BE2C (cell line): Measurements from ENCODE around the gene GAS6.

Source experiments
- DNase-seq: peaks from one replicate; pipeline ENCODE4 v3.0.0-alpha.2; 2020
- H3K27me3 ChIP-seq: fragments of 250-450 bp; sonication (Bioruptor Pico); 2 replicates; pipeline ENCODE4 v1.5.1; 2020; ENCODE audit warnings: mild to moderate bottlenecking
- H3K36me3 ChIP-seq: fragments of 250-450 bp; sonication (Bioruptor Pico); 2 replicates; pipeline ENCODE4 v1.5.1; 2020; ENCODE audit warnings: mild to moderate bottlenecking
- H3K4me1 ChIP-seq: fragments of 250-450 bp; sonication (Bioruptor Pico); 2 replicates; pipeline ENCODE4 v1.5.1; 2020
- H3K4me3 ChIP-seq: 2 replicates; pipeline ENCODE4 v1.5.1; 2011; ENCODE audit warnings: low read depth, low read length
- H3K9me3 ChIP-seq: fragments of 250-450 bp; sonication (Bioruptor Pico); 2 replicates; pipeline ENCODE4 v1.5.1; 2020
- CTCF ChIP-seq: IDR thresholded peaks from 2 replicates; pipeline ENCODE4 v1.5.1; 2012; ENCODE audit warnings: mild to moderate bottlenecking, low read depth, low read length

The GAS6 gene

GRCh38 chr13:113771709-113772331 is 92.1 kb downstream of the GAS6 start:
- no peaks in the 10 kb centered on the region for H3K36me3 ChIP-seq
- no peaks in the 10 kb centered on the region for H3K9me3 ChIP-seq
- no peak overlapping the region for H3K4me3 ChIP-seq
- DNase-seq = no peak
- H3K27me3 ChIP-seq = peaks cover 3% of the 10 kb centered on the region; the same call in 1 of the 2 replicates
- no peak for TF ChIP-seq CTCF
- no peaks in the 10 kb centered on the region for H3K4me1 ChIP-seq

GRCh38 chr13:113770937-113771336 is 92.9 kb downstream of the GAS6 start:
- DNase-seq = no peak
- Histone ChIP-seq H3K4me1 (no peaks in the 10 kb centered on the region), H3K9me3 (no peaks in the 10 kb centered on the region)

More at GRCh38 chr13:113770937-113771336, 92.9 kb downstream of the GAS6 start:
- TF ChIP-seq CTCF = no peak
- no peaks in the 10 kb centered on the region for H3K36me3 ChIP-seq
- no peak overlapping the region for H3K4me3 ChIP-seq
- no peaks in the 10 kb centered on the region for H3K27me3 ChIP-seq
